Nephron progenitor cell (in vitro differentiated cells): ENCODE measurements around the gene HSD11B1.

Experiments
- DNase-seq: peaks from one replicate; pipeline ENCODE4 v3.0.0; 2021
- H3K27ac Mint-ChIP-seq: 2 replicates; pipeline ENCODE4 v1.8.0; 2021; ENCODE audit warnings: mild to moderate bottlenecking, moderate library complexity, mixed read lengths
- H3K27me3 Mint-ChIP-seq: 2 replicates; pipeline ENCODE4 v1.8.0; 2021; ENCODE audit warnings: mild to moderate bottlenecking, low read depth, mixed read lengths; ENCODE audit not compliant: poor library complexity
- H3K36me3 Mint-ChIP-seq: 2 replicates; pipeline ENCODE4 v1.8.0; 2021; ENCODE audit warnings: low read depth, mixed read lengths
- H3K4me1 Mint-ChIP-seq: 2 replicates; pipeline ENCODE4 v1.8.0; 2021; ENCODE audit warnings: mixed read lengths
- H3K4me3 Mint-ChIP-seq: 2 replicates; pipeline ENCODE4 v1.8.0; 2021; ENCODE audit warnings: mild to moderate bottlenecking, moderate library complexity, mixed read lengths
- H3K9me3 Mint-ChIP-seq: 2 replicates; pipeline ENCODE4 v1.8.0; 2021; ENCODE audit warnings: mild to moderate bottlenecking, moderate library complexity, mixed read lengths
- CTCF ChIP-seq: fragments of 200-600 bp; sonication (generic); IDR thresholded peaks from 2 replicates; pipeline ENCODE4 v1.5.0; 2021; ENCODE audit warnings: antibody characterized with exemption

HSD11B1 gene

GRCh38 chr1:209752890-209753289 lies 48.2 kb downstream of the HSD11B1 start:
- H3K36me3 Mint-ChIP-seq, result no peaks in the 10 kb centered on the region
- no peak for DNase-seq
- H3K9me3 Mint-ChIP-seq, result no peaks in the 10 kb centered on the region
- peaks cover 35% of the 10 kb centered on the region for H3K27me3 Mint-ChIP-seq
- TF ChIP-seq CTCF, result no peak
- peaks cover 6% of the 10 kb centered on the region for H3K4me1 Mint-ChIP-seq
- H3K27ac Mint-ChIP-seq, result no peak overlapping the region
- H3K4me3 Mint-ChIP-seq, result no peak overlapping the region

GRCh38 chr1:209755256-209755655 lies 50.6 kb downstream of the HSD11B1 start:
- Mint-ChIP-seq H3K4me3 (no peak overlapping the region), H3K4me1 (peaks cover 9% of the 10 kb centered on the region), H3K36me3 (no peaks in the 10 kb centered on the region), H3K27ac (no peak overlapping the region), H3K27me3 (peaks cover 52% of the 10 kb centered on the region), H3K9me3 (no peaks in the 10 kb centered on the region)
- no peak for TF ChIP-seq CTCF
- DNase-seq, result no peak

GRCh38 chr1:209755926-209756614 lies 51.4 kb downstream of the HSD11B1 start, which contains the start of gene TRAF3IP3:
TSS of gene TRAF3IP3 (plus strand) at chr1:209756053. CDS start at chr1:209760040, 3,987 bp downstream.
- no peaks in the 10 kb centered on the region for H3K9me3 Mint-ChIP-seq
- no peak for TF ChIP-seq CTCF
- H3K27ac Mint-ChIP-seq, result no peak within 1 kb of the TSS
- no peak within 1 kb of the TSS for H3K4me3 Mint-ChIP-seq
- H3K36me3 Mint-ChIP-seq, result no peaks in the 10 kb centered on the region
- DNase-seq, result no peak
- peaks cover 9% of the 10 kb centered on the region for H3K4me1 Mint-ChIP-seq
- peaks cover 50% of the 10 kb centered on the region for H3K27me3 Mint-ChIP-seq

- Mint-ChIP-seq H3K27ac (no peak overlapping the region), H3K9me3 (no peaks in the 10 kb centered on the region), H3K4me1 (peaks cover 9% of the 10 kb centered on the region), H3K36me3 (no peaks in the 10 kb centered on the region), H3K27me3 (peaks cover 52% of the 10 kb centered on the region), H3K4me3 (no peak overlapping the region)
- DNase-seq, result no peak
- no peak for TF ChIP-seq CTCF
Observed at GRCh38 chr1:209756615-209757445, 52.2 kb downstream of the HSD11B1 start.

- Mint-ChIP-seq H3K36me3 (no peaks in the 10 kb centered on the region), H3K4me1 (peaks cover 9% of the 10 kb centered on the region), H3K4me3 (no peak overlapping the region), H3K9me3 (no peaks in the 10 kb centered on the region), H3K27me3 (peaks cover 52% of the 10 kb centered on the region), H3K27ac (no peak overlapping the region)
- no peak for DNase-seq
- no peak for TF ChIP-seq CTCF
Observed at GRCh38 chr1:209758400-209758799, 53.8 kb downstream of the HSD11B1 start.
